ENCODE measurements around the gene MS4A14.
"Not testable (repeated sequence)": the region's sequence is repeated elsewhere in the genome, so short reads cannot be mapped to it uniquely, and the experiment has no call there.

Gene MS4A14

DNA sequence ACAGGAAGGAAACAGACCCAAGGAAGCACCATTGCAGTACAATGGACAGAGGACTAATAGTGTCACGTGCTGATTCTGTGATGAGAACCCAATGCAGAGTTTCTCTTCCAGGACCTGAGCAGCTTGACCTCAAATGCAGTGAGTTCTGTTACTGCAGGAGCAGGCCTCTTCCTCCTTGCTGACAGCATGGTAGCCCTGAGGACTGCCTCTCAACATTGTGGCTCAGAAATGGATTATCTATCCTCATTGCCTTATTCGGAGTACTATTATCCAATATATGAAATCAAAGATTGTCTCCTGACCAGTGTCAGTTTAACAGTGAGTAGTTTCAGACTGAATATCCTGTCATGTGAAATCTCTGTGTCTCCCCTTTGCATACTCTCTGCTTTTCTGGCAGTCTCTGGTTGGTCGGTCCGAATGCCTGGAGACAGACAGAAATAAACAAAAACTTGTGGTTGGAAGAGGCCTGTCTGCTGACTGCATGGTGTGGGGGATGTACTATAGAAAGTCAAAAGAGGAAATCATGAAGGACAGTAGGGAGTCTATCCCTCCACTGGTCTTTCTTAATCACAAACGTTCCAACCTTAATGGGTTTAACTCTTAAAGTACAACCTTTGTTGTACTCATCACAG, 6.9 kb upstream of the MS4A14 start:
- DNase-seq = no peak

DNA sequence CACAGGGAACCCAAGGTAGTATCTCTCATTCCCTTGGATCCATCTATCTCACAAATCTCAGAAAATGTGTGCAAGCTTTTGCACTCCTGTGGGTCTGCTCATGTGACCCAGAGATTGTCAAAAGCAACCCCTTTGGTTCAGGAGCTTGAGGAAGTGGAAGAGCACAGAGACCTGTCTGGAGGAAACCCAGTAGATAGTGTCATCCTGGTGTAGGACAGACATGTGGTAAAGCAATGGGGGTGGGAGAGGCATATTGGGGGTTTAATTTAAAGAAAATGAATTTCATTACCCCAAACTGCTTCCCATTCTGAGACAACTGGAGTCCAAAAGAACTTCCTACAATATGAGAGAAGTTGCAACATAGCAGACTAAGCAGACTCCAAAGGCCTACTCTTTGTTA, 5.8 kb upstream of the MS4A14 start:
- no peak for DNase-seq

DNA sequence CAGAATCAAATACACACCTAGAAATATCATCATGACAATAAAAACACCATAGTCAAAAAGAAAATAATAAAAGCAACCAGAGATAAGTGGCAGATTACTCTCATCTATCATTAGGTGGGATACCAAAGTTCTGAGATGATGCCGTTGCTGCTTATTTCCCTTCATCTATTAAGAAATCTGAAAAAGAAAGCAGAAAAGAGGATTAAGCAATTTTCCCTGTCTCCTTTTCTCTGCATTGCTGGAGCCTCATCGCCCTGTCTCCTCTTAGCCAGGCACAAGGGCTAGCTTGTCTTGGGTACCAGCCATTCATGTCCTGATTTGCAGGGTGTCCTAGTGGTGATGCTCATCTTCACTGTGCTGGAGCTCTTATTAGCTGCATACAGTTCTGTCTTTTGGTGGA, 3.9 kb upstream of the MS4A14 start:
- DNase-seq = no peak

DNA sequence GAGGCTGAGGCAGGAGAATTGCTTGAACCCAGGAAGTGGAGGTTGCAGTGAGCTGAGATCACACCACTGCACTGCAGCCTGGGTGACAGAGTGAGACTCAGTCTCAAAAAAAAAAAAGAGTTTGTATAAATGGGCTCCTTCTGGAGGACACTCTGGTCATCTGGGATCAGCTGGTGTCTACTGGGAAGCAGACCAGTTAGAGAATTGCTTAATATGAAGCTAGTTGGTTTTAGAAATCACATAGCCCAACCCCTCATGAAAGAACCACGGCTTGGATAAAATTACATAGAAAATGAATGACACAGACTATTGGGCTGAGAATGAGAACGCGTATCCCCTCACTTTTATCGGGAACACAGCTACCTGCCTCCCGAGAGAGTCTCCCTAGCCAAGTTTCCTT, 3.2 kb upstream of the MS4A14 start:
- no peak for DNase-seq

DNA sequence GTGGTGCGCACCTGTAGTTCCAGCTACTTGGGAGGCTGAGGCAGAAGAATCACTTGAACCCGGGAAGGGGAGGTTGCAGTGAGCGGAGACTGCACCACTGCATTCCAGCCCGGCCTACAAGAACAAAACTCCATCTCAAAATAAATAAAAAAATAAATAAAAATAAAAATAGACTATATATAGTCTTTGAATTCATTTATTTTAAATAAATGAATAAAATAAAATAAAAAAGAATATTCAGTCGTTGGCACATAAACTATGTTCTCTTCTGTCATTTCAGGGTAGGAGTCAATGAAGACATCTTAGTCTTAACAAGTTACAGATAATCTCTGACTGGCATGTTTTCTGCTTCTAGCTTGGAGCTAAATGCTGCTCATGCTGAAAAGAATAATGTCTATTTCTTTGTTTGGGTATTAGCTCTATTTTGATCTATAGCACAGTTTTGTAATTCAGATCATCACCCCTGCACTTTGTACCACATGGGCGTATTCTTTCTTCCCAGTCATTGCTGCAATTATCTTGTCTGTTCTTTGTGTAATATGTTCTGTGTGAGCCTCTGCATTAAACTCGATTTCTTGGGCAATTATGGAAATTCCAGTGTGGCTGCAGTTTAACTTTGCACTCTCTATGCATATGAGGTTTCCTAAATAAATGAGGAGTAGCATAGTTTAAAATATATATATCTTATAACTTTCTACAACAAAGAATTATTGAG, 1.4 kb upstream of the MS4A14 start:
- DNase-seq = no peak

DNA sequence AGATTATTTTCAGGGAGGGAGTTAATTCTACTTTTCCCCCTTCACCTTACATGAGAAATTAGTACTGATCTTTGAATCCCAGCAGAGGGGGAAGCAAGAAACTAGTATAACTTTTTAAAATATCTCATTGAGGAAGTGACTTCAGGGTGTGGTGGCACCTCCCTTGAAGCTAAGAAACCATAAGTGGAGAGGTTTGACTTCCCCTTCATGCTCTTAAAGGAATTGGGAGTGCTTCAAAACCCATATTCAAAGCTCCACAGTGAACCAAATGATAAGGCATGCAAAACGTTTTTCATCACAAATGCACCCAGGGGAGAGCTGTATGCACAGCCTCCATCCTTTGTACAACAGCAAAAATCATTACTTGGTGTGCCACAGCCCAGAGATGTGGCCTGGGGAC, 540 bp downstream of the MS4A14 start:
- DNase-seq = no peak

DNA sequence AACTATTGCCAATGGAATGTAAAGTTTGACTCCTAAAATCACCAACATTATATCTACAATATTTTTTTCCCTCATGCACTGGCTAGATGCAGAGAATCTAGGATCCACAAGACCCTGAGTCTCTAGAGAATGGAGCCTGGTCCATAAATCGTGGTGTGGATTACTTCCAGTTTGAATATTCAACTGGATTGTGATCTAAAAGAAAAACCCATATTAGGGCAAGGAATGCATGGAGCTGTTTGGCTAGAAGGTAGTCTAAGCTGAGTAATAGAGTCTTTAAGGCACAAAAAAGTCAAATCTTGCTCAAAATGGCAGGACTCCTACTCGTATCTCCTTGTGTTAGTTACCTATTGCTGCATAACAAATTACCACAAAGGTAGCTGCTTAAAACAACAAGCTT, 23.8 kb downstream of the MS4A14 start:
- no peak for DNase-seq

DNA sequence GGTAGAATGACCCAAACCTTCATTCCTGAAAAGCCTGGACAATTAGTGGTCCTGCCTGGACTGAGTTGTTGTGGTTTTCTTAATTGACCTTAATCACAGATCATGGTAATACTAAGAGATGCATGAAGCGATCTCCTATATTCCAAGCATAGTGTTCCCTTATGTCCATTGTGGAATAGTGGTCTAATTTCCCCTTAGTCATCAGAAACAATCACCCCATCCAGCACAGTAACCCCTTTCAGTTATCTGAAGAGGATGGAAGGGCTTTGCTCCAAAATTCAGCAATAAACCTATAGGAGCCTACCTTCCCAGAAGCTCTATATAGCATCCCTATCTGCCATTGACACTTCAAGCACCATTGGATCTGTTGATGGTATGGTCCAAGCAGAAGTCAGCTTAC, 26.4 kb downstream of the MS4A14 start:
- no peak for DNase-seq

DNA sequence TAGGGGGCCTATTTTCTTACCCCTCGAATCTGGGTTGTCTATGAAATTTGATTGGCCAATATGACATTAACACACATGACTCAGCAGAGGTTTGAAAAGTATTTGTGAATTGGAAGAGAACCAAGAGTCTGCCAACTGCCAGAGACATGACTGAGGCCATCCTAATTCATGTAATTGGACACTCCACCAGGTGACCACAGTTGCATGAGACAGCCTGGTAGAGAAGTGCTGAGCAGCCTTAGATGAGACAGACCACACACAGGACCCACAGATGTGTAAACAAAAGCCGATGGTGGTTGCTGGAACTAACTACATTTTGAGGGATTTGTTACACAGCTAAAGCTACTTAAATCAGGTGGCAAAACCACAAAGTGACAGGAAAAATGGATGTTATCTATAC, 32.3 kb downstream of the MS4A14 start:
- no peak for DNase-seq

DNA sequence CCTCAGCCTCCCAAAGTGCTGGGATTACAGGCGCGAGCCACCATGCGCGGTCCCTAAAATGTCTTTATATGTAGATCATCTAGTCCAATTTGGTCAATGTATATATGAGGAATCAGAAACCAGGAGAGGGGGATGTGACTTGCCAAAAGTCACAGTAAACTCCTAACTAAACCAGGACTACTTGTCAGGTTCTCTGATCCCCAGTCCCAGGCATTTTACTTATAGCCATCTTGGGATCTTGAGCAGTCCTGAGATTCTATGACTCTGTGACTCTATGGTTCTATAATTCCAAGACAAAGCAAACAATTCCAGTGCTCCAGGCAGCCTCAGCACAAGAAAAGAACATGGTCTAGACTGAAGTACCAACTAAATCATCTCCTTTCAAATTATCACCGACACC, 33.0 kb downstream of the MS4A14 start, which contains the start of gene MS4A5:
TSS of gene MS4A5 (plus strand) at position 301 of the 400 bp plus-strand sequence. CDS start 103 bp downstream, outside the sequence.
- no peak for DNase-seq

DNA sequence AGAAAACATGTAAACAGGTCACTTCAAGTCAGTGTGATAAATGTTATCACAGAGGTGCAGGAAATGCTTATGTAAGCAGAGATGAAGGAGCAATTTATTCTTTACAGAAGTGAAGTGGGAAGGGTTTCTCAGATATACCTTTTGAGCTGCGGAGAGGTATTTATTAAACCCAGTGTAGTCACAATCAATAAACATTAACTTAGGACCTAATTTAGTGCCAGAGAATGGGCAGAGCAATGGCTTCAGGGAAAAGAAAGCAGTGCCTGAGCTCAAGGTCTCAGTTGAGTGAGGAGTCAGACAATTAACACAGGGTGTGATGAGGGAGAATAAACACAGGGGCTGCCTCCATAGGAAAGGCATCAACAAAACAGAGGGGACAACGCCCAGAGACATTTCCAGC, 35.0 kb downstream of the MS4A14 start:
- no peak for DNase-seq

DNA sequence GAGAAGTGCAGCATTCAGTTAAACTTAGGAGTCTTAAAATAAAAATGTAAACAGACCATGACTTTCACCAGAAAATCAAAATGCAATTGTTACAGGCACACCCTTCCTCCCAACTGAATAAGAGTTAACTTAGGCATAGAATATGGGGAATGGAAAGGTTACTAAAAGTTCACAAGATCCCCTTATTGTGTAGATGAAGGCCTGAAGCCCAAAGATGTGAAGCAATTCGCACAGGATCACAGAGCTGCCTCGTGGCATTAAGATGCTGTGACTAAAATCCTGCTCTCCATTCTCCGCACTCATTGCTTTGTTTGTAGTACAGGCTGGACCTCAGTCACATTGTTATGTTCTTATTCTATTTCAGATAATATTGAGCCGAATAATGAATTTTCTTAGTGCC, 37.1 kb downstream of the MS4A14 start:
- DNase-seq = no peak

DNA sequence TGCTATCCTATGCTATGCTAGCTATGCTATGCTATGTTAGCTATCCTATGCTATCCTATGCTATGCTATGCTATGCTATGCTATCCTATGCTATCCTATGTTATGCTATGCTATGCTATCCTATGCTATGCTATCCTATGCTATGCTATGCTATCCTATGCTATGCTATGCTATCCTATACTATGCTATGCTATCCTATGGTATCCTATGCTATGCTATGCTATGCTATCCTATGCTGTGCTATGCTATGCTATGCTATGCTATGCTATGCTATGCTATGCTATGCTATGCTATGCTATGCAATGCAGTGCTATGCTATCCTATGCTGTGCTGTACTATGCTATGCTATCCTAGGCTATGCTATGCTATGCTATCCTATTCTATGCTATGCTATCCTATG, 50.8 kb downstream of the MS4A14 start:
- DNase-seq = no peak

DNA sequence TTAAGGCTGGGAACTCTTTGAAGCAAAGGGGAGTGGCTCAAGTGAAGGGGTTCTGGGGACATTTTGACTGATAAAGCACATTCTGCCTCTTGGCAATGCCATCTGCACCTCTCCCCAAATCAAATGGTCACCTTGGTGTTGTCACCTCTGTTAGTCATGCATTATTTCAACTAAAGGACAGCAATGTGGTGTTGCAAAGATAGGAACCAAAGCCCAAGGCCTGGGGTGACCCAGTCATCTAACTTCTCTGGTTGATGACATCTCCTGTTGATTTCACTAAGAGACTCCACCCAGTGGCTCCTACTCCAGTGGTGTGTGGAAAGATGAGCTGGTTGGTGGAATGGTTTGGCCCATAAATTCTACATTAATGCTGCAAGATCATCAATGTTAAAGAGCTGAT, 51.6 kb downstream of the MS4A14 start:
- no peak for DNase-seq

DNA sequence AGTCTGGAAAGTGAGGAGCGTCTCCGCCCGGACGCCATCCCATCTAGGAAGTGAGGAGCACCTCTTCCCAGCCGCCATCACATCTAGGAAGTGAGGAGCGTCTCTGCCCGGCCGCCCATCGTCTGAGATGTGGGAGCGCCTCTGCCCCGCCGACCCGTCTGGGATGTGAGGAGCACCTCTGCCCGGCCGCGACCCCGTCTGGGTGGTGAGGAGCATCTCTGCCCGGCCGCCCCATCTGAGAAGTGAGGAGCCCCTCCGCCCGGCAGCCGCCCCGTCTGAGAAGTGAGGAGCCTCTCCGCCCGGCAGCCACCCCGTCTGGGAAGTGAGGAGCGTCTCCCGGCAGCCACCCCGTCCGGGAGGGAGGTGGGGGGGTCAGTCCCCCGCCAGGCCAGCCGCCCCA, 54.9 kb downstream of the MS4A14 start:
- DNase-seq = not testable (repeated sequence)

DNA sequence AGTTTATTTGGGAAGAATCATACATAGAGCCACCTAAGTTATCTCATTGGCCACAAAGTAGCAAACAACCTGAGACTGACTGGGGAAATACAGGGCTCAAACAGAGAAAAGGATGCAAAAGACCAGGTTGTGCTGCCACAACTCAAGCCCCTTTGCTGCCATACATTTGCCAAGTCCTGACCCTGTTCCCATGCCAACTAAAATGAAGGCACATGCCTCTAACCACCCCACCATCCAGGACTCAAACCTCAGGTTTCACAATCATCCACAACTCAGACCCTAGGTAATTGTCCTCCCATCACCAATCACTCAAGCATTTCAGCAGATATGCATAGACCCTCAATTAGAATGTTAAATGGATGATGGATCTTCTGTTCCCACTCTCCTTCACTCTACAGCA, 58.0 kb downstream of the MS4A14 start:
- no peak for DNase-seq

DNA sequence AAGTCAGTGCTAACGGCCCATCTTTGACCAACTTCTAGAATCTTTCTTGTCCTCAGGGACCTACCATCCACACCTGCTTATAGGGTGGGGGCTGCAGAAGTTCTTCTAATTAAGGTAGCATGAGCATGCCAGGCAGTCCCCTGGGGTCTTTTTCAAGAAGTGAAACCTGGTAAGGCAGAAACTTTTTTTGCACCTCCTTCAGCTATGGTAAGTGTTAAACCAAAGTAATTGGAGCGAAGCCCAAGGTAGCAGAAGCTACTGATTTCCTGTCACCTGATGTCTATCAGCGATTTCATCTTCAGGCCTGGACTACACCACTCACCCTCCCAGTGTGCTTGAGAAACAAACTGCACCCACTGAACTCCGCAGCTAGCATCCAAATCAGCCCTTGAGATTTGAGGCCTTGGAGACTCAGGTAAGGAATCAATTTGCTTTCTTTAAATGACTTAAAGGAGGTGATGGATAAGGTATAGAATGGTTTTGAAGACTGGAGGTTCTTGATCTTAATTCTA, 59.3 kb downstream of the MS4A14 start, which contains the start of gene MS4A1:
TSS of gene MS4A1 (plus strand) at position 317 of the 512 bp plus-strand sequence. CDS start 6,528 bp downstream, outside the sequence.
- DNase-seq = no peak

DNA sequence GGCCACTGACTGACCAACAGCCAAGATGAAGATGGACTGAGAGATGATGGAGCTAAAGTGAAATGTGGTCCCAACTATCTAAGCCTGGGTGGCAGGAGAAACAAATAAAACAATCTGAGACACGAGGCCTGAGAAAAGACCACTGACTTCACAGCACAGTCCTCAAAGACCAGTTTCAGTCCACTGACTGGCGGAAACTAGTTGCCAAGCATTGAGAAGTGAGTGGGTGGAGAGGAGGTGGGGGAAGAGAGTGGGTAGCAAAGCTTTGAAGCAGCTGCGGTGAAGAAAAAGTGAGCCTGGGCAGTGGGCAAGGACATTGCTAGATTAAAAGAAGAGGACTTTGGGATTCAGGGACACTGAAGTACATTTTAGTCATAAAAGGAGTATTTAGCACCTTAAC, 61.3 kb downstream of the MS4A14 start:
- no peak for DNase-seq

DNA sequence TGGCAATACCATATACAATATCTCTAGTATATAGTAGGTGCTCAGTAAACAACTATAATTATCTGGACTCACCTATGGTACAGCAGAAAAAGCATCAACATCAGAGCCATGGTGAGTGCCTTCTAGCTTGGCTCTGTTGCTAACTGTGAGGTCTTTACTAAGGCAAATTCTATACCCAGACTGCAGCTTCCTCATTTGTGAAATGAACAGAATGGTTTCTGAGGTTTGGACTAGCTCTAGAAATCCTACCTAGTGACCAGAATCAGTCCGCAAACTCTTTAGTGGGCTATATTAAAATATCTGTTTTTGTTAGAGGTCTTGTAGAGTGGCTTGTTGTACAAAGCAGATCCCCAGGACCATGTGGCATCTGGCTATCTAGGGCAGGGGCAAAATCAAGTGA, 63.1 kb downstream of the MS4A14 start:
- DNase-seq = no peak

Measured in NCI-H510A treated with DMSO at 0.1 percent for 48 hours (cell line).